MM.1S (cell line): ENCODE data around the gene GEMIN5.

Experiments used
- DNase-seq: peaks from one replicate; pipeline ENCODE4 v3.0.0-alpha.2; 2015
- H2AFZ ChIP-seq: fragments of 300-600 bp; sonication (generic); 2 replicates; pipeline ENCODE4 v1.6.0; 2016; ENCODE audit warnings: antibody characterized with exemption, low read length
- H3F3A ChIP-seq: fragments of 300-600 bp; sonication (generic); 2 replicates; pipeline ENCODE4 v1.6.1; 2016; ENCODE audit warnings: mild to moderate bottlenecking, antibody characterized with exemption, low read length, moderate library complexity, mixed read lengths; ENCODE audit not compliant: insufficient read depth
- H3K27ac ChIP-seq: fragments of 300-600 bp; sonication (generic); 2 replicates; pipeline ENCODE4 v1.5.1; 2016; ENCODE audit warnings: mild to moderate bottlenecking, low read length
- H3K27me3 ChIP-seq: fragments of 300-600 bp; sonication (generic); replicated peaks from 2 replicates; pipeline ENCODE4 v1.6.0; 2016; ENCODE audit warnings: low read length; ENCODE audit not compliant: insufficient read depth
- H3K36me3 ChIP-seq: fragments of 300-600 bp; sonication (generic); replicated peaks from 2 replicates; pipeline ENCODE4 v1.6.1; 2016; ENCODE audit warnings: mild to moderate bottlenecking, low read length, mixed read lengths; ENCODE audit not compliant: insufficient read depth
- H3K4me1 ChIP-seq: fragments of 300-600 bp; sonication (generic); 2 replicates; pipeline ENCODE4 v1.6.1; 2016; ENCODE audit warnings: low read length, mixed read lengths
- H3K4me2 ChIP-seq: fragments of 300-600 bp; sonication (generic); 2 replicates; pipeline ENCODE4 v1.6.0; 2016; ENCODE audit warnings: low read depth, low read length
- H3K4me3 ChIP-seq: fragments of 300-600 bp; sonication (generic); 2 replicates; pipeline ENCODE4 v1.5.1; 2016; ENCODE audit warnings: low read length, mixed read lengths
- H3K79me2 ChIP-seq: fragments of 300-600 bp; sonication (generic); 2 replicates; pipeline ENCODE4 v1.6.1; 2016; ENCODE audit warnings: mixed run types, low read length, mixed read lengths
- H3K9ac ChIP-seq: fragments of 300-600 bp; sonication (generic); 2 replicates; pipeline ENCODE4 v1.6.1; 2016; ENCODE audit warnings: low read length, mixed read lengths
- H3K9me2 ChIP-seq: fragments of 300-600 bp; sonication (generic); replicated peaks from 2 replicates; pipeline ENCODE4 v1.6.1; 2016; ENCODE audit warnings: mild to moderate bottlenecking, low read length, mixed read lengths; ENCODE audit not compliant: insufficient read depth
- H3K9me3 ChIP-seq: fragments of 300-600 bp; sonication (generic); replicated peaks from 2 replicates; pipeline ENCODE4 v1.6.1; 2016; ENCODE audit warnings: mild to moderate bottlenecking, low read length, mixed read lengths; ENCODE audit not compliant: insufficient read depth
- H4K20me1 ChIP-seq: fragments of 300-600 bp; sonication (generic); 2 replicates; pipeline ENCODE4 v1.6.1; 2016; ENCODE audit warnings: mild to moderate bottlenecking, low read length, moderate library complexity, mixed read lengths; ENCODE audit not compliant: insufficient read depth
- EZH2 ChIP-seq: fragments of 300-600 bp; sonication (generic); optimal IDR thresholded peaks from 2 replicates; pipeline ENCODE3; 2017; ENCODE audit warnings: low read depth, mild to moderate bottlenecking, antibody characterized with exemption, low read length, mixed read lengths
- EZH2phosphoT487 ChIP-seq: fragments of 300-600 bp; sonication (generic); IDR thresholded peaks from 2 replicates; pipeline ENCODE4 v1.6.1; 2018; ENCODE audit warnings: antibody characterized with exemption, low read length
- TF ChIP-seq, protein P1 (sequence below): fragments of 300-600 bp; sonication (generic); IDR thresholded peaks from 2 replicates; pipeline ENCODE4 v1.5.1; 2016; ENCODE audit warnings: antibody characterized with exemption, low read length, mixed read lengths

The GEMIN5 gene

GRCh38 chr5:154850255-154851062 is 87.6 kb downstream of the GEMIN5 start, which contains the start of gene FAXDC2:
FAXDC2 (minus strand) TSS chr5:154850603; CDS start chr5:154838178, 12,425 bp downstream.
- Histone ChIP-seq H3K27me3 (no peaks in the 10 kb centered on the region), H2AFZ (no peak within 1 kb of the TSS), H3K9me2 (no peaks in the 10 kb centered on the region), H3K9me3 (no peaks in the 10 kb centered on the region), H3K4me3 (no peak within 1 kb of the TSS), H3K4me1 (no peaks in the 10 kb centered on the region), H3K27ac (no peak within 1 kb of the TSS), H3F3A (no peaks in the 10 kb centered on the region), H3K4me2 (no peak within 1 kb of the TSS), H4K20me1 (no peaks in the 10 kb centered on the region), H3K9ac (no peak within 1 kb of the TSS), H3K36me3 (no peaks in the 10 kb centered on the region), H3K79me2 (no peaks in the 10 kb centered on the region)
- DNase-seq, result no peak
- TF ChIP-seq EZH2 (no peak), EZH2phosphoT487 (no peak)
- TF ChIP-seq, protein P1, sequence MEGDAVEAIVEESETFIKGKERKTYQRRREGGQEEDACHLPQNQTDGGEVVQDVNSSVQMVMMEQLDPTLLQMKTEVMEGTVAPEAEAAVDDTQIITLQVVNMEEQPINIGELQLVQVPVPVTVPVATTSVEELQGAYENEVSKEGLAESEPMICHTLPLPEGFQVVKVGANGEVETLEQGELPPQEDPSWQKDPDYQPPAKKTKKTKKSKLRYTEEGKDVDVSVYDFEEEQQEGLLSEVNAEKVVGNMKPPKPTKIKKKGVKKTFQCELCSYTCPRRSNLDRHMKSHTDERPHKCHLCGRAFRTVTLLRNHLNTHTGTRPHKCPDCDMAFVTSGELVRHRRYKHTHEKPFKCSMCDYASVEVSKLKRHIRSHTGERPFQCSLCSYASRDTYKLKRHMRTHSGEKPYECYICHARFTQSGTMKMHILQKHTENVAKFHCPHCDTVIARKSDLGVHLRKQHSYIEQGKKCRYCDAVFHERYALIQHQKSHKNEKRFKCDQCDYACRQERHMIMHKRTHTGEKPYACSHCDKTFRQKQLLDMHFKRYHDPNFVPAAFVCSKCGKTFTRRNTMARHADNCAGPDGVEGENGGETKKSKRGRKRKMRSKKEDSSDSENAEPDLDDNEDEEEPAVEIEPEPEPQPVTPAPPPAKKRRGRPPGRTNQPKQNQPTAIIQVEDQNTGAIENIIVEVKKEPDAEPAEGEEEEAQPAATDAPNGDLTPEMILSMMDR, result no peak

DNA sequence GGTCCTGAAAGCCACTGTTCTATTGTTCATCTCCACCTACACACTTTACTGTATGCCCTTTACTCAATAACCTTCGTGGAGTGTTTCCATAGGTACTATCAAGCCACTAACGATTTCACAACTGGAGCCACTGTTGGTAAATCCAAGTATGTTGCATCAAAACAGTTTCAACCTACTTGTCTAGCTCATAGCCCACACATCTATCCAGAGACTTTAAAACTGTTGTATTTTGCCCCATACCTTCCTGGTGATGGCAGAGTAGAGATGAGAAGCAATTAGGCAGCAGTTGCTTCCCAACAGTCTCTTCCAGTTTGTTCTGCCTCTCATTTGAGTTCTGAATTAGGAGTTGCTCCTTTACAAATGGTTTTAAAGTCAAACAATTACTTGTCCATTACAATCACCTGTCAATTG is 88.2 kb downstream of the GEMIN5 start:
- H4K20me1 ChIP-seq, result no peaks in the 10 kb centered on the region
- H3K4me1 ChIP-seq, result no peaks in the 10 kb centered on the region
- H3K27me3 ChIP-seq, result no peaks in the 10 kb centered on the region
- no peaks in the 10 kb centered on the region for H3F3A ChIP-seq
- no peak overlapping the region for H3K27ac ChIP-seq
- H3K4me3 ChIP-seq, result no peak overlapping the region
- no peaks in the 10 kb centered on the region for H3K9me2 ChIP-seq
- DNase-seq, result no peak
- no peak for TF ChIP-seq EZH2
- TF ChIP-seq, protein P1, result no peak
- TF ChIP-seq EZH2phosphoT487, result no peak
- H3K79me2 ChIP-seq, result no peaks in the 10 kb centered on the region
- no peak overlapping the region for H2AFZ ChIP-seq
- H3K36me3 ChIP-seq, result no peaks in the 10 kb centered on the region
- no peaks in the 10 kb centered on the region for H3K9me3 ChIP-seq
- no peak overlapping the region for H3K4me2 ChIP-seq
- H3K9ac ChIP-seq, result no peak overlapping the region

DNA sequence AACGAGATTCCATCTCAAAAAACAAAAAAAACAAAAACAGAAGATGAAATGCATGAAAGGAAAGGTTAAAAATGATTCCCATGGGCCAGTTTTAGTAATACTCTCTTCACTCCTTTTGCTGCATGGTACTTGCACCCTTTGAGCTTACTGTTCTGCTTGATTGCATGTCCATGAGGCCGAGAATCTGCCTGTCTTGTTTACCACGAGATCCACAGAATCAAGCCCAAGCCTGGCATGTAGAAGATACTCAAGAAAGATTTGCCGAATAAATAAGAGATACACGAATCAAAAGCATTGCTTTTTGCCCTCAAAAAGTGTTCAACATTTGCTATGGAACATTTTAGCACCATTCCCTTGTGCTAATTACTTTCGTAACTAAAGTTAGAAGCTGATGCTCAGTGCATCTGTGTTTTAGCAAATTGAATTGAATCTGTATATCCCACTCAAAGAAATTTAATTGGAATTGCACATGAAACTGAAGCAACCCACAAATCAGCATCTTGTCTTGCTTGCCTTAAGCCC is 88.7 kb downstream of the GEMIN5 start:
- Histone ChIP-seq H3K4me1 (no peaks in the 10 kb centered on the region), H3K4me2 (no peak overlapping the region), H3K27ac (no peak overlapping the region), H3K27me3 (no peaks in the 10 kb centered on the region), H4K20me1 (no peaks in the 10 kb centered on the region), H3K9ac (no peak overlapping the region), H3K79me2 (no peaks in the 10 kb centered on the region), H3K4me3 (no peak overlapping the region), H3K36me3 (no peaks in the 10 kb centered on the region), H3K9me2 (no peaks in the 10 kb centered on the region), H3F3A (no peaks in the 10 kb centered on the region), H3K9me3 (no peaks in the 10 kb centered on the region), H2AFZ (no peak overlapping the region)
- TF ChIP-seq EZH2, result no peak
- no peak for TF ChIP-seq EZH2phosphoT487
- TF ChIP-seq, protein P1, result no peak
- no peak for DNase-seq
